HepG2 (cell line): ENCODE data around the gene RARA. TPM values are rescaled to one million over a fixed set of nuclear protein-coding genes. Genes with fewer than 3 reads are reported as not detected.

ENCODE experiments used
- DRAP1 ChIP-seq: IDR thresholded peaks from 2 replicates; pipeline ENCODE4 v1.6.1; 2016; ENCODE audit warnings: missing genetic modification reagents, missing compliant biosample characterization
- E2F5 ChIP-seq: sonication (generic); formaldehyde crosslinking; conservative IDR thresholded peaks from 2 replicates; pipeline ENCODE4 v1.4.0; 2020; ENCODE audit warnings: missing genetic modification reagents
- FOXJ3 ChIP-seq: sonication (generic); formaldehyde crosslinking; IDR thresholded peaks from 2 replicates; pipeline ENCODE4 v1.4.0; 2020; ENCODE audit warnings: missing genetic modification reagents, mild to moderate bottlenecking, borderline replicate concordance
- HOXA9 ChIP-seq: sonication (generic); formaldehyde crosslinking; IDR thresholded peaks from 2 replicates; pipeline ENCODE4 v1.8.1; 2022; ENCODE audit warnings: missing genetic modification reagents, mild to moderate bottlenecking, moderate library complexity, borderline replicate concordance
- JDP2 ChIP-seq: sonication (generic); formaldehyde crosslinking; IDR thresholded peaks from 2 replicates; pipeline ENCODE4 v1.8.1; 2022; ENCODE audit warnings: missing genetic modification reagents, borderline replicate concordance
- RERE ChIP-seq: IDR thresholded peaks from 2 replicates; pipeline ENCODE4 v1.6.1; 2016; ENCODE audit warnings: low read depth, missing genetic modification reagents, missing compliant biosample characterization
- USF2 ChIP-seq, 2 experiments: sonication (generic) in 1 of 2; formaldehyde crosslinking in 1 of 2; IDR thresholded peaks; 2 replicates each; pipeline versions ENCODE4 v1.5.1 to v1.6.1; 2011 to 2020; ENCODE audit warnings: borderline replicate concordance in 1 of 2, low read depth in 1 of 2, low read length in 1 of 2, mild to moderate bottlenecking in 1 of 2, missing genetic modification reagents in 1 of 2, moderate library complexity in 1 of 2
- ZBTB4 ChIP-seq: sonication (generic); formaldehyde crosslinking; IDR thresholded peaks from 2 replicates; pipeline ENCODE4 v1.4.0; 2020; ENCODE audit warnings: missing genetic modification reagents, mild to moderate bottlenecking, borderline replicate concordance
- ZNF10 ChIP-seq: sonication (generic); formaldehyde crosslinking; IDR thresholded peaks from 2 replicates; pipeline ENCODE4 v1.4.0; 2020; ENCODE audit warnings: mild to moderate bottlenecking, low read depth, missing genetic modification reagents, borderline replicate concordance
- ZNF205 ChIP-seq: IDR thresholded peaks from 2 replicates; pipeline ENCODE4 v1.6.1; 2018; ENCODE audit warnings: missing biosample characterization, missing genetic modification reagents
- ZNF225 ChIP-seq: sonication (generic); formaldehyde crosslinking; IDR thresholded peaks from 2 replicates; pipeline ENCODE4 v1.4.0; 2020; ENCODE audit warnings: mild to moderate bottlenecking, missing genetic modification reagents
- ZNF431 ChIP-seq: sonication (generic); formaldehyde crosslinking; IDR thresholded peaks from 2 replicates; pipeline ENCODE4 v1.9.0; 2022; ENCODE audit warnings: missing genetic modification reagents, low read depth, mild to moderate bottlenecking, borderline replicate concordance
- ZNF607 ChIP-seq: sonication (generic); formaldehyde crosslinking; IDR thresholded peaks from 2 replicates; pipeline ENCODE4 v1.5.1; 2020; ENCODE audit warnings: missing genetic modification reagents, mild to moderate bottlenecking, borderline replicate concordance
- ZNF614 ChIP-seq: IDR thresholded peaks from 2 replicates; pipeline ENCODE4 v1.6.1; 2018; ENCODE audit warnings: missing biosample characterization, missing genetic modification reagents, inconsistent platforms, borderline replicate concordance
- ZNF777 ChIP-seq: sonication (generic); formaldehyde crosslinking; IDR thresholded peaks from 2 replicates; pipeline ENCODE4 v1.4.0; 2020; ENCODE audit warnings: missing genetic modification reagents
- polyA plus RNA-seq, 8 experiments: library from polyadenylated mRNA; depleted of rRNA in 3 of 8; stranded (reverse) in 7 of 8; unstranded in 1 of 8; fragments of >200 nt; fragmentation: Illumina TruSeq in 4 of 8; extraction: Trizol in 4 of 8; gene quantifications; 2 replicates each; pipeline versions ENCODE4 v1.2.1 to v1.2.3, GENCODE V29; 2011 to 2016; ENCODE audit warnings: low read depth in 4 of 8, missing spikeins in 1 of 8, mixed read lengths in 1 of 8; ENCODE audit not compliant: insufficient read depth in 1 of 8
- total RNA-seq, 5 experiments: library from RNA; depleted of rRNA; stranded (reverse); fragments of >200 nt; fragmentation: Illumina TruSeq; extraction: Trizol; gene quantifications; 2 replicates each; pipeline ENCODE4 v1.2.3, GENCODE V29; 2016; ENCODE audit warnings: low read depth in 1 of 5

RARA gene
- total and polyA plus RNA-seq, 2 of the 13 experiments (the other 11 are each of a cell fraction or from before 2014, with no cell fraction given) = 6.4 to 8.6 TPM

GRCh38 chr17:40341808-40342503 is 33.0 kb downstream of the RARA start (continued):
- TF ChIP-seq ZBTB4 (CRISPR knock-in tag) = no peak
- no peak for TF ChIP-seq JDP2 (CRISPR knock-in tag)
- TF ChIP-seq DRAP1 (CRISPR knock-in tag) = peak; percentile 82
- no peak for TF ChIP-seq USF2 (IDR thresholded peaks at IDR 0.05; ENCODE audit: low read depth, low read length)
- TF ChIP-seq USF2 (CRISPR knock-in tag; IDR thresholded peaks at IDR 0.05; ENCODE audit: borderline replicate concordance) = no peak
- TF ChIP-seq RERE = no peak
- TF ChIP-seq ZNF431 (CRISPR knock-in tag) = no peak; the same call in 1 of the 2 replicates
- TF ChIP-seq ZNF614 (CRISPR knock-in tag) = no peak
- peak; percentile 95 for TF ChIP-seq ZNF777 (CRISPR knock-in tag)
- TF ChIP-seq ZNF10 (CRISPR knock-in tag) = no peak
- no peak for TF ChIP-seq E2F5 (CRISPR knock-in tag)
- TF ChIP-seq ZNF225 (CRISPR knock-in tag) = 0 out of 2 replicates have a peak, but pooled peaks have one; percentile 1
- TF ChIP-seq ZNF205 (CRISPR knock-in tag) = no peak
- 0 out of 2 replicates have a peak, but pooled peaks have one; percentile 12 for TF ChIP-seq HOXA9 (CRISPR knock-in tag)
- TF ChIP-seq FOXJ3 (CRISPR knock-in tag) = no peak
- TF ChIP-seq ZNF607 (CRISPR knock-in tag) = peak; percentile 57; the same call in 1 of the 2 replicates
